Endothelial cell of hepatic sinusoid (primary cell): ENCODE data around the gene BID.

Source experiments
- in situ Hi-C: cut with HindIII; loops from 2 replicates; pipeline ENCODE4 v1.10.0; 2017; ENCODE audit warnings: low sequenced_read_pairs

The BID gene

DNA sequence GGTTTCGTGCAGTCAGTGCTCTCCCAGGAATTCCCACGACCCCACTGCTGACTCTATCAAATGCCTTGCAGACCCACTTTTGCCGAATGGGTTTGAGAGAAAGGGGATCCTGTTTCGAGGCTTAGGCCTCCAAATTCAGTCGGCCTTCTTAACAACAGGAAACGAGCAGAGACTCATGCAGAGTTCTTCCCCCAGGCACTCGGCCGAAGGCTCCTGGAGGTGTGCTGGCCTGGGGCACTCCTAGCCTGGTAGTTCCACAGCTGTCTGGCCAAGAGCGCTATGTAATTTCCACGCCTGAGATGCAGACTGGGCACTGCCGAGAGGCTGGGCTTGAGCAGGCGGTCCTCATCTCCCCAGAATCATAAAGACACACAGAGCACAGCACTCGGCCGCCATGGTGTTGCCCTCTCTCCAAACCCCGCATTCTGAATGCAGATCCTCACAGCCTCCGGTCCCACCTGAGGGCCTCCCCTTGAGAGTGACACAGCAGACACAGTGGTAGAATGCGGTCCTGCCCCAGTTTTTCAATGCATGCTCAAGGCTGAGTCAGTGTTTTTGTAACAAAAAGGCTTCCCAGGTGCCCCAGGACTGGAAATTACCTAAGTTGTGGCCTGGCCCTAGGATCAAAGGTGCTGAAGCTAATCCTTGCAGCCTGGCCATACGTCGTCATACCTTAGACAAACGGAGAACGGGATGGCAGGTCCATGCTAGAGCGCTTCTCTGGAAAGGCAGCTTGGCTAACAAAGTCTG, 30.2 kb upstream of the BID start:
- in situ Hi-C loops = no loop called here

DNA sequence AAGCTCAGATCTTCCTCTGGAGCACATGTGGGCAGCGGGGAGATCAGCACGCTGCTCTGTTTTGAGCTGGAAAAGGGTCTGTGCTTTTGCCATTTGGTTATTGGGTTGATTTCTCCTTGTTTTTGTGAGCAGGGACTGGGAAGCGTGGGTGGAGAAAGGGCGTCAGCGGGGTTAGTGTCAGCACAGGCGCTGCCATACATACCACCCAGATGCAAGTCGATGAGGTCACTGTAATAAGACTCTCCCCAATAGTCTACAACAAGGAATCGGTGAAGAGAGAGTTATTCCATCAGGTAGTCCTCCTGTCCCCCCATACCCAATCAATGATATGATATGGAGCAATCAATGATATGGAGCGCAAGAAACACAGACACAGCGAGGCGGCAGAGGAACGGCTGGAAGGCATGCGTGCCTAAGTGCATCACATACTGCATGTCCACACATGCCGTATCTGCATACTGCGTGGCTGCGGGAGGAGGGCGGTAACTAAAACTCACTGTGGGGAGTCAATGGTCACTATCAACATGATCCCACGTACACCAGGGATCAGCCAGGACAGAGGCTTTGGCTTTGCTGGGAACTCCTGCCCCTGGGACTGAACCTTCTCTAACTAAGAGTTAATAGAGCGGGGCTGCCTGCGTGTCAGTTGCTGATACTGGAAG, 29.5 kb upstream of the BID start:
- in situ Hi-C loops = no loop called here

DNA sequence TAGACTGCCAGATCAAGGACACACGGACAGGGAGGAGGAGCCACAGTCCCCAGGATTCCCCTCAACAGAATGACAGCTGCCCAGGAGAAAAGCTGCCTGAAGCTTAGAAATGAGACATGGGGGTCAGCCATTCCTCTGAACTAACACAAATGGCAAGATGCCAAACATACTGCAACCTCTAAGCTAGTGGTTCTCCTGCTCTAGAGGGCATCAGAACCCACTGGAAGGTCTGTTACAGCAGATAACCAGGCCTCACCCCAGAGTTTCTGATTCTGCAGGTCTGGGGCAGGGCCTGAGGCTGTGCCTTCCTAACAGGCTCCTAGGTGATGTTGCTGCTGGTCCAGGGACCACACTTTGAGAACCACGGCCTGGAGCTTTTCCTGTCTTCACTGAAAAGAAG, 28.6 kb upstream of the BID start:
- in situ Hi-C loops = no loop called here

DNA sequence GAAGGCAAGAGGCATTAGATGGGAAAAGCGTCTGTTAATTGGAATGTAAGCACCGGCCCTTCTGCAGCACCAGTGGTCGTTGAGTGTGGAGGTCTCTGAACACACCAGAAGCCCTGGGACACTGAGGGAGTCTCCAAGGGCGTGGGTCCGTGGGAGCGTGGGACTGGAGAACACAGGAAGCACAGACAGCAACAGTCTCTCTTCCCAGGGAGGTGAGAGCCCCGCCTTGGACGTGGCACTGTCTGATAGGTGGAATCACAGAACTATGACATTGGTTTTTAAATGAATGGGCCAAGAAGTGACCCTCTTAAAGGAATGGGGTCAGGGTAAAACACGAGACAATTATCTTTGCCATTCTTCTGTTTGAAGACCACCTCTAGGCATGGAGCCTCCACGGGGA, 28.1 kb upstream of the BID start:
- in situ Hi-C loops = no loop called here

DNA sequence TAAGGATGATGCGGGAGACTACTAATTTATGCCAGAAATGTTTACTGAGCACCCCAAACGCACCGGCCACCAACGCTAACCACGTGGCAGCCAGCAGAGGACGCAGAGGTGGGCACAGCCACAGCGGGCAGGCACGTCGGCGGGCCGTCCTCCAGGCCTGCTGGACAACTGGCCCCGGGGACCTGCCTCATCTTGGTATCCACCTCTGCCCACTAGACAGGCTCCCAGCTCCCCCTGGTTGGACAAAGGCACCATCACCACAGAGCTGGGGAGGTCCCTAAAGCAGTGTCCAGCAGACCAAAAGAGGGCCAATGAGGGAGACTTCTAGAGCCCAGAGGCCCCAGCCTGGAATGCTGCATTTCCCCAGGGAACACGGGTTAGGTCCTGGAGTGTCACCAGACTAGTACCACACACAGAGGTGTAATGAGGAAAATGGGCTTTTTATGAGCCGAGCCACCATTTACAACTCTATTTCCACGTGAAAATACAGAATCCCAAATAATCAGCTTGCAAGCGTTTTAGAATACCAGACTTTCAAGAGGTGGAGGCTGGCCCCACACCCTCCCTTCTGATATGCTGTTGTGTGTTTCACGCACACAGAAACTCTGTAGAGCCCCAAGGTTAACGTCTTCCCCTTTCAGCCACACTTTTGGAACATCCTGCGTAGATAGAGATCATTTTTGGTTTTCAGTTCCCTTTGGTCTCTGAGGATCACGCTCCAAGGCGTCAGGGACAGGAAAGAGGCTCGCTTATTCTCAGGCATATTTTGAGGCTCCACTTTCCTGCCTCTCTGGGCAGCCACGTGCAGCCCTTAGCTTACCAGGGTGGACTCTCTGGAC, 23.7 kb upstream of the BID start:
- in situ Hi-C loops = no loop called here

DNA sequence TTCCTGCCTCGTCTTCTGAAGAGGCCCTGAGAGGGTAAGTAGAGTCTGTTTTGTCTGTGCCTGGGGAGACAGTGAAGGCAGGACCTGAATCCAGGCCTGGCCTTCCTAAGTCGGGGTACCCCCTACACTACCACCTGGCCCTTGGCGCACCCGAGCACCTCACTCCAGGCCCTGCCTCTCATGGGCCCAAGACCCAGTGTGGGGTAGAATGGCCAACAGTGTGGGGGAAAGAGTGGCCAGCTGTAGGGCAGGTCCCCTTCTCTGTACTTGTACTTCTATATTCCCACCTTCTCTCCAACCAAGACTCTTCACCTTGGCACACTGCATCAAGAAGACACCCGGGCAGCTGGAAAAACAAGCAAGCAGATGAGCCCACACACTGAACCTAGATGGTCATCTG, 22.4 kb upstream of the BID start:
- in situ Hi-C loops = no loop called here

DNA sequence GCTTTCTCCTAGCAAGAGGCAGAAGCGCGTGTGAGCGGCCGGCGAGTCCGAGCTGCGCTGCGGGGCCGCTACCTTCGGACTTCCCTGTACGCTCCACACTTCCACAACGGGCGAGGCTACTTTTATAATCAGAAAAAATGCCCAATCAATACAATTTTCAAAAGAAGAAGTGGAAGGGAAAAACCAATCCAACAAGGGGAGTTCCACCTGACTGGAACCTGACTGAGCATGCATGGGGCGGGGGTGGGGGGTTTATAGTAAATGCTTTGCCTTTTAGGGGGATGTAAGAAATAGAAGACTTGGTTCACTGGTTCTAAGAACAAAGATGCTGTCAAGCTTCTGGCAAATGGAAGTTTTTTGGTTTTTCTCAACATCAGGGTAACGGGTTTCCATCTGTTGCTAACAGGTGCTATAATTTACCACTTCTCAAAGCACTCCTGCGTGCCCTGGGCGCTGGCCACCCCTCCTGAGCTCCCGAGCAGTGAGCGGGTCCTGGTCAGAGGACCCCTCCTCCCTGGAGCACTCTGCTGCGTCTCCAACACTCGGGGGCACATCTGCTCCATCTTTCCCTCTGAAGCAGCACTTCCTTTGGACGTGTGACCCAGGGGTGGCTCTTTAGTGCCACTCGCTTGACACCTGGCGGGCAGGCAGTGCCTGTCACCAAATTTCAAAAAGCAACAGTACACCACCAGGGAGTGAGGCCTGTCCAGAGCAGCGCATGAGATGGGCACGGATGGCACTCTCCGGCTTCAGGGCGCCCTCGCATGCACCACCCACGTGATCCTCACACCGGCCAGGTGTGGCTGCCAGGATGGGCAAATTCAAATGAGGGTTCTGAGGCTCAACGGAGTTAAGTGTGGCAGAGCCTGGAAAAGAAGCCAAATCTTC, 21.6 kb upstream of the BID start:
- in situ Hi-C loops = no loop called here

DNA sequence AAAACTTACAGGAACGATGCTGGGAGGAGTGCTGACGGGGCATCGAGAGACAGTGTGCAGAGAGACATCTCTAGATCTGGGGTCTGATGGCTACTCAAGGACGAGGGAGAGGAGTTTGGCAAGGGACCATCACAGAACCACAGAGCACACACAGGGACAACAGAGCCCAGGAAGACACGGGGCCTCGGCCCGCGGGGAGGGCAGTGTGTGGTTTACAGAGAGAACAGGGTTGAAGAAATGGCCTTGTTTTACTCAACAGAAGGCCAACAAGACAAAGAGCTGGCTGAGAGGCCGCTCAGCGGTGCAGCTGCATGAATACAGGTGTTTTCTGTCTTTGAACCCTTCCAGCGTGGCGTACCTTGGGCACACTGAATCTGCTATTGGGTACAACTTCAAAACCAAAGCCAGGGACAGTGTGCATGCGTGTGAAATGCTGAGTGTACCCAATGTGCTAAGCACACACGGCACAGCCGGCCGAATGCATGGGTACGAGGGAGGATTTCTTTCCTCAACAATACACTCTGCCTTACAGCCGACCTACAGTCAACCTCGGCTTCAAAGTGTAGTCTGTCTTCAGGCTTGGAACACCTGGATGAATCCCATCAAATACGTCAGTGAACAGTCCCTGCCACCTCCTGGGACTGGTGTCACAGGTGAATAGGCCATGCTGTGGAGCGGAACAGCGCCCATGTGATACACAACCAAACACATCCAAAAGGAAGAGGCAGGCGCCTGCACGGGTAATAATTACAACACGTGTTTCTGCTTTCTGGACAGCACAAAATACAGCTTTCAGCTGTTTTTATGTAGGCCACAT, 20.7 kb upstream of the BID start:
- in situ Hi-C loops = no loop called here

DNA sequence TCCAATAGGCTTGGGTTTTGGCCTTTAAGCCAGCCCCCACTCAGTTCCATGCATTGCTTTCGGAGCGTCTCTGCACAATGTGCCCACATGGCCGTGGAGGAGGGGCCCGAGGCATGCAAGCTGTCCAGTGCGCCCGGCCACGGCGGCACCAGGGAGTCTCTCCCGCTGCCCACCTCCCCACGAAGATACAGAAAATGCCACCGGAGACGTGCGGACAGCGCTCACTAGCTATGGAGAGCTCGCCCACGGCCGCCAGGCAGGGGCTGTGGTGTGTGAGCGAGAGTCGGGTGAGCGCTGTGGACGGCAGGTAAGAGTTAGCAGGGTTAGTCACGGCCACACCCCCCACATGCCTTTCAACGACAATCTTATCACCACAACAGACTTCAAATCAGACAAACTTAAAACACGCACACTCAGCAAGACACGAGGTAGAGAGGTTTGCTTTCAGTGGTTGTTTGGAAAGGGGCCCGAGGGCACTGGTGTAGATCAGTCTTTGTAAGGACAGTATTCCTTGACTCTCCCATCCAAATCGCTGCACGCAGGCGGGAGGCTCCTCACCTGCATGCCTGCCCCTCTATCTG, 18.7 kb upstream of the BID start:
- in situ Hi-C loops = no loop called here

DNA sequence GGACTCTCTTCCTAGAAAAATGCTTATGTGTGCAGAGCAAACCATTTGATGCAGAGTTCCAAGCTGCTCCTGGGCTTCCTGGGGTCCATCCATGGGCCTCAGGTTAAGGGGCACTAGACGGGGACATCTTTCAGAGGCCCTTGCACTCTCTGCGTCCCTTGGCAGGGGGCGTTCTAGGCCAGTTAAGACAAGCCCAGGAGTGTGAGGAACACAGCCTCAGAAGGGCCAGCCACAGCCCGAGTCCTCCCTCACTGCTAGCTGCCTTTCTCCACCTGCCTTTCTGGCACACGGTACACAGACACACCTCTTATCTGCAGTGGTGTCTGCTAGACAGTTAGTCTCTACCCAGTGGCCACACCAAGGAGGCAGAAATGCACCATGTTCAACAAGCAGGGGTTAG, 18.0 kb upstream of the BID start:
- in situ Hi-C loops = no loop called here

DNA sequence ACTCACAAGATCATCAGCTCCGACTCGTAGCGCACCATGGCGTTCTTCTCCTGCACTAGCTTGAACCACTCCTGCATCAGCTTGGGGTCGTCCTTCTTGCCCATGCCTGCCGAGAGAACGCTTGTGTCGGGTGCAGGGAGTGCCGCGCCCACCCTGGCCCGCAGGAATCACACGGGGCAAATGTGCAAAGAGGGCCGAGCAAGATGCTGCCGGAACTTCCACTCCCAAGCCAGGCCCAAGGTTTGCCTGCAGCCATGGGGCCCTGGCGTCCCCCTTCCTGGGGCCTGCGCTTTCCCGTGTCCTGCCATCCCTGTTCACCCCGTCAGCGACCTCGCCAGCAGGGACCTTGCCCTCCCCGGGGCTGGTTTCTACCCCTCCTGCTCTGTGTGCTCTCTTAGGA, 16.9 kb upstream of the BID start:
- in situ Hi-C loops = no loop called here

DNA sequence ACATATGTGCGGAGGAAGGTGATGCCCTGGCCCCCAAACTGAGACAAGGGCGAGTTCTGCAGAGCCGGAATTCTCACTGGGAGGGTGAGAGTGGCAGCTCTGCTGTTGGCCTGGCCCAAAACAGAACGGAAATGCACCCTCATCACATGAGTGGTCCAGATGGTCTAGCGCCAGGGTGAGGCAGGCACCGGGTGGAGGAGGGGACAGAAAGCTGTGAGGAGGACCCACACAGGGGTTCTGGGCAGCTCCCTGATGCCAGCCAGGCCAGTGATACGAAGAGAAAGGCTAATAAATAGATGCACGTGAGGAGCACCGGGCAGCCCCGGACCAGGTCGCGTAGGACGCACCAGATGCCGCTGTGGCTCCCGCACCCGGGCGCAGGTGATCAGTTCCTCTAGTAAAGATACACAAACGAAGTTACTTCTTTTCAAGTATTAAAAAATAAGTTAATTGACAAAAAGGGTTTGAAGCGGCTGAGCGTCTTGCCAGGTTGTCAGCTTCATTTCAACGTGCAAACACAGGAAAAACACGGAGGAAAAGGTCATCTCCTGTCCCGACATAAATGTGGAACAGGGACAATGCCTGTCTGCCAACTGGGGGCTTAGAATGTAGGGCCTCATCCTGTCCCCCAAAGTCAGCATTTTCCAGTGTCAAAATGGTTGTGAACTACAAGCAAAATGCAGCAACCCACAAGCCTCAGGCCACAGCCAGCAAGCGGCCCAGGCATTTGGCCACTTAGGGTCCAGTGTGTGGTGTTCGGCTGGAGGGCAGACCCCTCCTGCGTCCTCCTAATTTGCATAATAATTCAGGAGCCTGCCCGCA, 15.3 kb upstream of the BID start:
- in situ Hi-C loops = no loop called here

DNA sequence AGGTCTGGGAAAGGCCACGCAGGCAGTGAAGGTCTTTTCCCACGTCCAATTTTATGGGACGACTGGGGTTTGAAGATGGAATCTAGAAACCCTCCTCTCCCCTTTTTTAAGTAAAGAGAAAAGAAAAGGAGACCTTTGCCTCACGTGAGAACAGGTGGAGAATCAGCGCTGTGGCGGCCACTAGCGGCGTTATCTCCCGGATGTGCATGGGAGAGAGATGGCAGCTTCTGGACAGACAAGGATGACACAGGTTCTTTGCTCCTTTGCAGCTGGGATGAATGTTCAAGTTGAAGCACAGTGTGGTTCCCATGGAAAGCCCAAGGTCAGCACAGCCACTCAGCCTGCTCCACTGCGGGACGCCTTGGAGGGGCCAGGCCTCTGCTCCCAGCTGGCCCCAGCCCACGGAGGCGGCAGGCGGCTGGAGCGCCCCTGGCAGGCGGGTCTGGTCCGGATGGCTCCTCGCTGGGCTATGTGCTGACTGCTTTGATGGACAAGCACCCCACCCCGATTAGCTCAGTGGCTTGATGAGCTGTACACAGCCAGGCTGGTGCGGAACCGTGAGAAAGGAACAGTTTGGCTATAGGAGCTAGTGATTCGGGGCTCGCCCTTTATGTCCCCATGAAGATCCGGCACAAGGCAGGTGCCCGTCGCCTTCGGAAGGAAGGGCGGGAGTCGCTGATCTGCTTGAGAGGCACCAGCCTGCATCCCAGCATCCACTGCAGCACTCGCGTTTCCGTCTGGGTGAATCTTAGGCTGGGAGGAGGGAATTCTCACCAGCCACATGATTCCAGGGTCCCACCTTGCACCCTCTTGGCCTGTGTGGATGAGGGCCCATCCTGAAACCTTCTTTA, 14.5 kb upstream of the BID start:
- in situ Hi-C loops = no loop called here

DNA sequence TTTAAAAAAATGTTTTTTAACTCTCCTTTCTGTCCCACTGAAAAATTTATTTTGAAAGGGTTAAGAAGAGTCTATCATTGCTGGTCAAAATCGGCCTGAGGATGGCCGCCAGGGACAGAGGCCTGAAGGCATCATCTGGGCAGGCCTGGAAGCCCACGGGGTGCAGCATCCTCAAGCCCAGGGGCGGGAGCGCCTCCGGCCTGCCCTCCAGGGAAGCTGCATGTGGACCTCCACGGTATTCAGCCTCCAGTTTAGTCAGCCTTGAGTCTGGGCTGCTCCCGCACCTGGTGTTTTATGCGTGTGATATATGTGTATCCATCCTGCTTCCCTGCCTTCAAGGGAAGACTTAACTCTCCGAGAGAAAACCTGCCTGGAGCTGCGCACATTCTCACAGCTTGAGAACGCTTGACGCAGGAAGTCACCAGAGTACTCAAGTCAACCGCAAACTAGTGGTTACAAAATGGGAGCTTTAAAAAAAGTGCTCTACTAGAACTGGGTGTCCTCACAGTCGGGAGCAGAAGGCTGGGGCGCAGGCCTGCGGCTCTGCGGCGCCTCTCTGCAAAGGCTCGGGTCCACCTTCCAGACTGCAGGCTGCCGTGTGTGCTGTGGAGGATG, 13.6 kb upstream of the BID start:
- in situ Hi-C loops = no loop called here

DNA sequence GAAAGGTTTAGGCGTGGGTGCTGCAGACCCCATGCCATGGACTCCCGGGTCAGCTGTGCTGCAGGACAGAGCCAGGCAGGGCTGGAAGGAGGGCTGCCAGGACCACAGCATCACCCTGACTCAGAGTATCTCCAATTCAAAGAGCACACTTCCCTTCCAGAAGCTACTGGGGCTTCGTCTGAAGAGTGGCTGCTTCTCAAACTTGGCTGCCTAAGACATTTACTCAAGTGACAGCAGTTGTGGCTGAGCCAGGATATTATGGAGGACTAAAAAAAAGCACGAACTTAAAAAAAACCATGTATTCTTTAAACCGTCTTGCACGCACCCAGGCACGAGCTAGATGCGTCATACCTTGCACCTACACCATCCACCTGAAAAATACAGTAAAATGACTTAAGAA, 13.0 kb upstream of the BID start:
- in situ Hi-C loops = no loop called here

DNA sequence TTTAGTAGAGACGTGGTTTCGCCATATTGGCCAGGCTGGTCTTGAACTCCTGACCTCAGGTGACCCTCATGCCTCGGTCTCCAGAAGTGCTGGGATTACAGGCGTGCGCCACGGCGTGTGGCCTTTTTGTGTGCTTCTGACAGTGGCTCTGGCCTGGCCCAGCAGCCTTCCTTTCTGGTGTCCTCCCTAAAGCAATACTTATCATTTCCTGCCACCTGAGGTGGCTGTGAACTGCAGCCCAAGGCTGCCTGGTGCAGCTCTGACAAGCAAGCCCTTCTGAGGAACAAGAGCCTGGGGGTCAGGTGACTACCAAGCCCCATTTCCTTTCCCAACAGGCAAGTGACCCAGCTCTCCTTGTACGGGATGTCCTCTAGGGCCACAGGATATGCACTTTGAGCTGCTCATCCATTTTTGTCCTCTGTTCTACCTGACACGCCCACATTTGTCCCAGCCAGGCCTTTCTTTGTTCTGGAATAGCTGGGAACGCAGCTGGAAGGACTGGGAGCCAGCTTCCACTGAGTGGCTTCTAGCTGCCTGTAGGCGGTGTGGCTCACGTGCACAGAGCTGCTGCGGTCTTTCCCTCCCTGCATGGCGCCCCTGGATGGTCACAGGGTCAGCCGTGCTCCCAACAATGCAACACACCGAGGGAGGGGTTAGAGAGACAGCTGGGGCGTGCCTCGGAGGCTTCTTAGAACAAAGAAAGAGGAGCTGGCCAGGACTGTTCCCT, 12.3 kb upstream of the BID start:
- in situ Hi-C loops = no loop called here
